GM21786 (cell line): Measurements from ENCODE around the gene FN1.

Source experiments
- ATAC-seq: cut with Tn5 transposase; IDR thresholded peaks from one replicate; pipeline ENCODE4 v1.9.1; 2021; ENCODE audit not compliant: unreplicated experiment

Gene FN1

DNA sequence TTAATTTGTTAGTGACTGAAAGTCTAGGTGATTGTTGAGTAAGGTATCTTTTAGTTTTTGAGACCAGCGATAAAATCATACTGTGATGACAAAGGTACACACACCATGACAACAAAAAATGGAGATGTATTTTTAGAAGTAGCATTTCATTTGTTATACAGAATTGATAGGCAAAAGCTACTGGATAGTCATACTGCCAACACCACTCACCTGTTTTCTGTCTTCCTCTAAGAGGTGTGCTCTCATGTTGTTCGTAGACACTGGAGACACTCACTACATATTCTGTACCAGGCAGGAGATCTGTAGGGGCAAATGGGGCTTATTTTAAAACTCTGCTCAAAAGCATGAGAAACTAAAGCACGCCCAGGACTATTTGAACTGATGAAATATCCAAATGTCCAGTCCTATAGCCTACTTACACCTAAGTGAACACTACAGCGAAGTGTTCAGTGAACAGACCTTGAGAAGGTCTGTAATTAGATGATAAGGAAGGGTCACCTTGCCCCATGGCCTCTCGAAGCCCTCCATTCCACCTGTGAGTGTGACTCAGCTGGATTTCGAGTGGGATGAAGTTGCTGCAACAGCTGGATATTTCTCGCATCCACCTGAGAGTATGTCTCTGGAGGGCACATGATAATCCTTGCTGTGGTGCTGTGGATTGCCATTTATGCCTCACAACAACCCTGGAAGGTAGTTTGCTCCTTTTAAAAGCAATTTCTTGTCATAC is 47.7 kb downstream of the FN1 start:
- no peak for ATAC-seq

DNA sequence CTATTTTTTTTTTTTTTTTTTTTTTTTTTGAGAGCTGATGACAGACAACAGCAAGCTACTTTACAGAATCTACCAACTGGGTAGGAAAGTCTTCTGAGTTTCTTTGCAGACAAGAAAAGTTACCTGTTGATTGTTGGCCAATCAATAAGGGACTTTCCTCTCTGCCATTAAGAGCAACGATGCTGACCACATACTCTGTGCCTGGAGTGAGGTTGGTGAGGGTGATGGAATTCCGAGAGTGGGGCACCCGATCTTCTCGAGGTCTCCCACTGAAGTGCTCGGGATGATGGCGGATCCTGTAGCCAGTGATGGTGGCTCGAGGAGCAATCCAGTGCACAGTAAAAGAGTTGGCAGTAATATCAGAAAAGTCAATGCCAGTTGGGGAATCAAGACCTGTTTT is 49.3 kb downstream of the FN1 start:
- ATAC-seq, result no peak

DNA sequence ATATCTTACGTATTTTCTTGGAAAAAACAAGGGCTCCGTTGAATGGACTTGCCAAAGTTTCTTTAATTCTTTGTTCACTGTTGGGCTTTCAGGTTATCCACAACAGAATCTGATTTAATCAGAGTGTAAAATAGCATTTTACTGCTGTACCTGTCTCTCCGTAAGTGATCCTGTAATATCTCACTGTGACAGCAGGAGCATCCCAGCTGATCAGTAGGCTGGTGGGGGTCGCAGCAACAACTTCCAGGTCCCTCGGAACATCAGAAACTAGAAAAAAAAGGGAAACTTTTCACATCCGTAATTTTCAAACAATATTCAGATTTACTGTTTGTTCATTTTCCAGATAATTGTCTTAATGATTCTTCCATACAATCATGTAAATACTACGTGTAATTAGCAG is 51.2 kb downstream of the FN1 start:
- ATAC-seq, result no peak

GRCh38 chr2:215383652-215384279 is 52.1 kb downstream of the FN1 start:
- ATAC-seq, result no peak

GRCh38 chr2:215382480-215382879 is 53.4 kb downstream of the FN1 start:
- ATAC-seq, result no peak

GRCh38 chr2:215382011-215382410 is 53.9 kb downstream of the FN1 start:
- no peak for ATAC-seq

- ATAC-seq, result no peak
Measured at GRCh38 chr2:215380699-215381098, 55.2 kb downstream of the FN1 start.

DNA sequence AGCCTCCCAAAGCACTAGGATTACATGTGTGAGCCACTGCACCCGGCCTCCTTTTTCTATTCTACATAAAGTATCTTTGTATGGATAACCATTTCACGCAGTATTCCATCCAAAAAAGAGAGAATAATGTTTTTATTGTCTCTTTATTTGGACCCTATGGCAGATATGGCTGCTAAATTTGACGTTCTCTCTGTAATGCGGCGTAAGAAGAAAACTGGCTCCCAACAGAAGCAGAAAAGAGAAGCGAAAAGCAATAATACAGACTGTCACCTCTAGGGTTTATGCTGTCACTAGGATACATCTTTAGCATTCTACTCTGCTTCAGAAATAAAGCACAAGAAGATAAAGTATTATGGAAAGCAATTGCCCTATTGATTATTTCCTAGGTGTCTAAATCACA is 55.9 kb downstream of the FN1 start:
- ATAC-seq, result no peak

DNA sequence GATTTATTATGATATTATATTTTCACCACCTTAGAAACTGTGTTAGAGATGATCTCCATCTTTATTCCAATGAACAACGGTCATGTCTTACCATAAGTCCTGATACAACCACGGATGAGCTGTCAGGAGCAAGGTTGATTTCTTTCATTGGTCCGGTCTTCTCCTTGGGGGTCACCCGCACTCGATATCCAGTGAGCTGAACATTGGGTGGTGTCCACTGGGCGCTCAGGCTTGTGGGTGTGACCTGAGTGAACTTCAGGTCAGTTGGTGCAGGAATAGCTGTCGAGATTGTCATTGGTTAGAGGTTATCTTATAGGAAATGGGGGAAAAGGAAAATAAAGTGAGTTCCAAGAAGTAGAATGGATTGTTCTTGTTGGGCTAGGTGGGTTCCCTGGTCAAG is 56.8 kb downstream of the FN1 start:
- ATAC-seq, result no peak

DNA sequence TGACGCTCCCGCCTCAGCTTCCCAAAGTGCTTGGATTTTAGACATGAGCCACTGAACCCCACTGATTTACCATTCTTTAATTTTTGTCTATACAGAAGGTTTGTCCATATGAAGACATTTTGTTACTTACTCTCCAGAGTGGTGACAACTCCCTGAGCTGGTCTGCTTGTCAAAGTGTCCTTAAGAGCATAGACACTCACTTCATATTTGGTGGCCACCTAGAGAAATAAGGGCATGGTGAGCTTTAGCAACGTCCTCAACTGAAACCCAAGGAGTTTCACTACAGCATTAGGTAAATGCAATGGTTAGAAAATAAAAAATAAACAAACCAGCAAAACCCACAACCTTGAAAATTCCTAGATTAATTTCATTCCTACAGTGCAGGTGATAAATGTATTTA is 57.8 kb downstream of the FN1 start:
- ATAC-seq, result no peak

- no peak for ATAC-seq
Measured at GRCh38 chr2:215377283-215377682, 58.6 kb downstream of the FN1 start.

DNA sequence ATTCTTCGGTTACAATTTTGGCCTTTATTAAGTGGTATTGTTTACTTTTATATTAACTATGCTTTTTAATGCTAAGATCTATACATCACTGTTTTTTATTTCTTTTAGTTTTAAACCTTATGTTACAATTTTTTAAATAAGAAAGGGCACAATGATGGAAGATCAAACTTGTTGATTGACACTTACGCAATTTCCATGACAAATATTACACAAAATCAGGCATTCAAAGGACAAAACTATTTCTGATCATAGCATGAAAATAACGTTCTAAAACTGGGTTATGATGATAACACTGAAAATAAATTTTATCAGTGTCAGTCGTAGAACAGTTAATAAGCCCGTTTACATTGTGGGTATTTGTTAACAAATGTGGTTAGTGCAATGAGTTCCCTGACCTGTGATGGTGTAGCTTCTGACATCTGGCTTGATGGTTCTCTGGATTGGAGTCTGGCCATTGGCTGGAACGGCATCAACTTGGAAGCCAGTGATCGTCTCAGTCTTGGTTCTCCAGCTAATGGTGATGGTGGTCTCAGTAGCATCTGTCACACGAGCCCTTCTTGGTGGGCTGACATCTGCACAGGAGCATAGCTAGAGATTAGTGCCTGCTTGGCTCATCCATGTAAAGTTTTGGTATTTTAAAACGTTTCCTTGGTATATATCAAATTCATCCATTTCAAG is 59.6 kb downstream of the FN1 start:
- ATAC-seq, result no peak

GRCh38 chr2:215375467-215375830 is 60.4 kb downstream of the FN1 start:
- no peak for ATAC-seq

- no peak for ATAC-seq
Measured at GRCh38 chr2:215374642-215375466, 61.0 kb downstream of the FN1 start.

DNA sequence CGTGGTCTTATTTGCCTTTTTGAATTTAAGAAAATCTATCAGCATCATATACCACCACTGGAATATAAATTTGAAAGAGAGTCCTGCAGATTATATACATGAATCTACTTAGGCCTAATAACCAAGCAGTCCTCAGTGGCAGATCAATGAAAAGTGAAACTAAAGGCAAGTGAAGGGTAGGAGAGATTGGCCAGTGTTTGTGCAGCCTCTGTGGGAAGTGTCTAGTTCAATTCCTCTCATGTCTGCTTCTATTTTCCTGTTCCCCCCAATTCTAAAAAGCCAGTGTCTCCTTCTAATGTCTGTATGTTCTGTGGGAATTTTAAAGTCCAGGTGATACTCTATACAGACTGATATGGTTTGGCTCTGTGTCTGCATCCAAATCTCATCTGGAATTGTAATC is 61.9 kb downstream of the FN1 start:
- ATAC-seq, result no peak

- ATAC-seq, result no peak
Measured at GRCh38 chr2:215372968-215373649, 62.8 kb downstream of the FN1 start.

- ATAC-seq, result no peak
Measured at GRCh38 chr2:215371915-215372897, 63.7 kb downstream of the FN1 start.

DNA sequence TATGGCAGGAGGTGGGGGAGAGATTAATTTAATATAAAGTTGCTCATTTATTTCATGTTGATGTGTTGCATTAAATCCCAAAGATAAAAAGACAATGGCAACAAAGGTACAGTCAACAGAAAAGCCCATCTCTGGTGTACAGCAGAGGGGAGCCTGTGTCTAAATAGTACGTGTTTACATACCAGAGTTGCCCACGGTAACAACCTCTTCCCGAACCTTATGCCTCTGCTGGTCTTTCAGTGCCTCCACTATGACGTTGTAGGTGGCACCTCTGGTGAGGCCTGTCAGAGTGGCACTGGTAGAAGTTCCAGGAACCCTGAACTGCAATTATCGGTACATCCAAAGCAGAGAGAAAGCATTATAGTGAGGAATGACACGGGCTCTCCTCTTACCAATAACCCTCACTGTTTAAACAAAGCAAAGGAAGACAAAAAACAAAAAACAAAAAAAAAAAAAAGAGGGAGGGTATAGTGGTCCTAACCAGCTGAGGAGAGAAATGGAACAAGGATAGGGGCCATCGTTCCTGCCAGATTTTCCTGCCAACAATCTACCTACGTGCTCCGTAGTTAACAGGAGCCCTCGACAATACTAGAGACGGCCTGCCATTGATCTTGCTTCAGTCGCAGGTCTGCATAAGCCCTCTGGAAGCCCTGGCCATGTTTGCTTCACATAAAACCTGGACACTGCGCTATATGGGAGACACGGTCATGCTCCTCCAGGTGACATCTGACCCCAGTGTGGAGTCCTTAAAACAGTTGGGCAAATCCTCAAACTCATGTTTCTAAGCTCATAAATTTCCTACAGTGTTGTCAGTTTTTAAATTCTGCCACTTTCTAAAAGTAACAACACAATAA is 65.5 kb downstream of the FN1 start:
- no peak for ATAC-seq
